Chondrocyte (in vitro differentiated cells): ENCODE measurements around the gene CLPX. TPM values are rescaled to one million over a fixed set of nuclear protein-coding genes. Genes with fewer than 3 reads are reported as not detected.
"Not testable (repeated sequence)": the region's sequence is repeated elsewhere in the genome, so short reads cannot be mapped to it uniquely, and the experiment has no call there.

Experiments used
- DNase-seq: peaks from one replicate; pipeline ENCODE4 v3.0.0; 2021; ENCODE audit warnings: mixed read lengths, low spot score
- H3K27ac Mint-ChIP-seq: one replicate; pipeline ENCODE4 v1.8.0; 2021; ENCODE audit warnings: mild to moderate bottlenecking, moderate library complexity, mixed read lengths; ENCODE audit not compliant: unreplicated experiment
- H3K27me3 Mint-ChIP-seq: 2 replicates; pipeline ENCODE4 v1.8.0; 2021; ENCODE audit warnings: low read depth, mixed read lengths
- H3K36me3 Mint-ChIP-seq: 2 replicates; pipeline ENCODE4 v1.8.0; 2021; ENCODE audit warnings: low read depth, mixed read lengths
- H3K4me1 Mint-ChIP-seq: 2 replicates; pipeline ENCODE4 v1.8.0; 2021; ENCODE audit warnings: low read depth, mild to moderate bottlenecking, mixed read lengths
- H3K4me3 Mint-ChIP-seq: one replicate; pipeline ENCODE4 v1.8.0; 2021; ENCODE audit warnings: mild to moderate bottlenecking, moderate library complexity, mixed read lengths; ENCODE audit not compliant: unreplicated experiment
- H3K9me3 Mint-ChIP-seq: 2 replicates; pipeline ENCODE4 v1.8.0; 2021; ENCODE audit warnings: low read depth, mixed read lengths
- long read RNA-seq: library from polyadenylated mRNA; stranded (forward); transcript quantifications from one replicate; pipeline ENCODE4 v2.0.0, GENCODE V29; 2021
- total RNA-seq: library from RNA; stranded (reverse); gene quantifications from 3 replicates; pipeline ENCODE4 v1.2.1, GENCODE V29; 2021
- TF ChIP-seq, protein P1 (sequence below): fragments of 200-600 bp; sonication (generic); IDR thresholded peaks from 2 replicates; pipeline ENCODE4 v1.5.0; 2021; ENCODE audit warnings: antibody characterized with exemption, mild to moderate bottlenecking, moderate library complexity

Gene CLPX
- total RNA-seq: 40.7 to 41.9 TPM (median 41.4 TPM) in 3 replicates
- long read RNA-seq, full-length matches to known transcripts: 40 of 48 reads
- long read RNA-seq, partial matches to known transcripts: 3 of 48 reads
- long read RNA-seq, other reads (novel, unspliced or antisense): 5 of 48 reads

DNA sequence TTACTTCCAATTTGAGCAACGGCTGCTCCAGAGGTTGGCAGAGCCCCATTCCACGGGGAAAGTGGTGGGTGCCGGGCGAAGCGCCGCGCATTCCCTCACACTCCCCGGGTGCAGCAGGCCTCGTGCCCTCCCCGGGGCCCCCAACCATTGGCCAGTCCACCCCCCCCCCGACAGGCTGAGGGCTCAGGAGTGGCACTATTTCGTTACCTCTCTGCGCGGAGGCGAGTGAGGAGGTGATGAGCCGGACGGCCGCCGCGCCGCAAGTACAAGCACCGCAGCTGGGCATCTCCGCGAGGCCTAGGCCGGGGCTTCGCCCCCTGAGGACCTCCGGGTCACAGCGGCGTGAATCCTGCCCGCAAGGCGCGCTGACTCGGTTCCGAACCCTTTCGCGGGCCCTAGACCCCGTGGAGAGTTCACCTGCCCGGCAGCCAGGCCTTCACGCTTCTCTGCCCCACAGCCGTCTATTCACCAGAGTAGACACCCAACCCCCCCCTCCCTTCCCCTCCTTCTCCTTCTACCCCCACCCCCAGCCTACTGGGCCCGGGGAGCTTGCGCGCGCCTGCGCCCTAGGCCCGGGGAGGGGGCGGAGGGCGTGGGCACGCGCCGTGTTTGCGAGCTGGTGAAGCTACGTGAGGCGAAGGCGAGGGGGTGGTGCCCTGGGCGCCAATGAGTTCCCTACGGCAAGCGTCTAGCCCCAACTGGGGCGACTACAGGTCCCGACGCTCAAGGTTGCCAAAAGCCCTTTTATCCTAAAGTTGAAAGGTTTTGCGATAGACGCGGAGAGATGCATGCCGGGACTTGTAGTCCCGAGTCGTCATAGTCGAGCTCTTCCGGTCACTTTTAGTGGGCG is at the start of gene CLPX:
Gene CLPX (minus strand): TSS at position 475 of the 850 bp plus-strand sequence. CDS start 189 bp downstream, at position 286.
- TF ChIP-seq, protein P1, sequence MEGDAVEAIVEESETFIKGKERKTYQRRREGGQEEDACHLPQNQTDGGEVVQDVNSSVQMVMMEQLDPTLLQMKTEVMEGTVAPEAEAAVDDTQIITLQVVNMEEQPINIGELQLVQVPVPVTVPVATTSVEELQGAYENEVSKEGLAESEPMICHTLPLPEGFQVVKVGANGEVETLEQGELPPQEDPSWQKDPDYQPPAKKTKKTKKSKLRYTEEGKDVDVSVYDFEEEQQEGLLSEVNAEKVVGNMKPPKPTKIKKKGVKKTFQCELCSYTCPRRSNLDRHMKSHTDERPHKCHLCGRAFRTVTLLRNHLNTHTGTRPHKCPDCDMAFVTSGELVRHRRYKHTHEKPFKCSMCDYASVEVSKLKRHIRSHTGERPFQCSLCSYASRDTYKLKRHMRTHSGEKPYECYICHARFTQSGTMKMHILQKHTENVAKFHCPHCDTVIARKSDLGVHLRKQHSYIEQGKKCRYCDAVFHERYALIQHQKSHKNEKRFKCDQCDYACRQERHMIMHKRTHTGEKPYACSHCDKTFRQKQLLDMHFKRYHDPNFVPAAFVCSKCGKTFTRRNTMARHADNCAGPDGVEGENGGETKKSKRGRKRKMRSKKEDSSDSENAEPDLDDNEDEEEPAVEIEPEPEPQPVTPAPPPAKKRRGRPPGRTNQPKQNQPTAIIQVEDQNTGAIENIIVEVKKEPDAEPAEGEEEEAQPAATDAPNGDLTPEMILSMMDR: no peak
- no peaks in the 10 kb centered on the region for H3K36me3 Mint-ChIP-seq
- H3K27me3 Mint-ChIP-seq: no peaks in the 10 kb centered on the region
- peak within 1 kb of the TSS; percentile 97 for H3K27ac Mint-ChIP-seq
- H3K4me3 Mint-ChIP-seq: peak within 1 kb of the TSS; percentile 87
- no peaks in the 10 kb centered on the region for H3K9me3 Mint-ChIP-seq
- H3K4me1 Mint-ChIP-seq: peaks cover 29% of the 10 kb centered on the region
- DNase-seq: peak; percentile 95

DNA sequence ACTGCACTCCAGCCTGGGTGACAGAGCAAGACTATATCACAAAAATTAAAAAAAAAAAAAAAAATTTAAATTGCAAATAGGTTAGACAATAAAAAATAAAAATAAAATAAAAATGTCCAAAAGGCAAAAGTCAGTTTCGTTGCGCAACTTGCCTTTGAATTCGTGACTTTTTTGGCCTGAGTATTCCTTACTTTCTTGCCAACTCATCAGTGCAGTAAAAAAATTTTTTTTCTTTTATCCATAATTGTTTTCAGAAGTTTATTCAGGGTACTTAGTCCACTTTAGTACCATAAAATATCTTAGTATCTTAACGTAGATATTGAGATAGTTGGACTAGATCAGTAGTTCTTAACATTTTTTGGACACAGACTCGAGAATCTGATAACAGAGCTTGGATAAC is 48.6 kb upstream of the CLPX start:
- H3K27ac Mint-ChIP-seq: no peak overlapping the region
- H3K27me3 Mint-ChIP-seq: no peaks in the 10 kb centered on the region
- H3K4me3 Mint-ChIP-seq: no peak overlapping the region
- TF ChIP-seq, protein P1: no peak
- H3K36me3 Mint-ChIP-seq: no peaks in the 10 kb centered on the region
- H3K4me1 Mint-ChIP-seq: peaks cover 4% of the 10 kb centered on the region
- no peaks in the 10 kb centered on the region for H3K9me3 Mint-ChIP-seq
- DNase-seq: no peak

DNA sequence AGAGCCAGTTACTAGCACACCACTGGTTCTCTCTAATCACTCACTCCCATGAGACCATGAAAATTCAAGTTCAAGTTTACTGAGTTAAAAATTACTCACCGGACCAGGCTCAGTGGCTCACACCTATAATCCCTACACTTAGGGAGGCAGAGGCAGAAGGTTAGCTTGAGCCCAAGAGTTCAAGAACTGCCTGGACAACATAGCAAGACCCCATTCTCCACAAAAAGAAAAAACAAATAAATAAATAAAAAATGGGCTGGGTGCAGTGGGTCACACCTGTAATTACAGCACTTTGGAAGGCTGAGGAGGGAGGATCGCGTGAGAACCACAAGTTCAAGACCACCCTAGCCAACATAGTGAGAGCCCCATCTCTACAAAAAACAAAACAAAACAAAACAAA is 47.4 kb upstream of the CLPX start:
- Mint-ChIP-seq H3K27ac (no peak overlapping the region), H3K27me3 (no peaks in the 10 kb centered on the region), H3K4me1 (peaks cover 4% of the 10 kb centered on the region), H3K9me3 (no peaks in the 10 kb centered on the region), H3K4me3 (no peak overlapping the region), H3K36me3 (no peaks in the 10 kb centered on the region)
- TF ChIP-seq, protein P1: no peak
- no peak for DNase-seq

DNA sequence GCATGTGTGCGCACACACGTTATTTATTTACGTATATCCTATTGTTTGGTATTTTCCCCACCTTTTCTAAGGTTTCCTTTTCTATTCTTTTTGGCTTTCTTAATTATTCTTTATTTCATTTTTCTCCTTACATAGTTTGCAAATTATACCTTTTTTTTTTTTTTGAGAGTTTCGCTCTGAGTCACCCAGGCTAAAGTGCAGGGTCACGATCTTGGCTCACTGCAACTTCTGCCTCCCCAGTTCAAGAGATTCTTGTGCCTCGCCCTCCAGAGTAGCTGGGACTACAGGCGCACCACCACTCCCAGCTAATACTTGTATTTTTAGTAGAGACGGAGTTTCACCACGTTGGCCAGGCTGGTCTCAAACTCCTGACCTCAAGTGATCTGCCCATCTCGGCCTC is 46.2 kb upstream of the CLPX start:
- no peaks in the 10 kb centered on the region for H3K4me1 Mint-ChIP-seq
- H3K4me3 Mint-ChIP-seq: no peak overlapping the region
- no peaks in the 10 kb centered on the region for H3K36me3 Mint-ChIP-seq
- no peak overlapping the region for H3K27ac Mint-ChIP-seq
- H3K9me3 Mint-ChIP-seq: no peaks in the 10 kb centered on the region
- TF ChIP-seq, protein P1: no peak
- no peaks in the 10 kb centered on the region for H3K27me3 Mint-ChIP-seq
- DNase-seq: no peak

DNA sequence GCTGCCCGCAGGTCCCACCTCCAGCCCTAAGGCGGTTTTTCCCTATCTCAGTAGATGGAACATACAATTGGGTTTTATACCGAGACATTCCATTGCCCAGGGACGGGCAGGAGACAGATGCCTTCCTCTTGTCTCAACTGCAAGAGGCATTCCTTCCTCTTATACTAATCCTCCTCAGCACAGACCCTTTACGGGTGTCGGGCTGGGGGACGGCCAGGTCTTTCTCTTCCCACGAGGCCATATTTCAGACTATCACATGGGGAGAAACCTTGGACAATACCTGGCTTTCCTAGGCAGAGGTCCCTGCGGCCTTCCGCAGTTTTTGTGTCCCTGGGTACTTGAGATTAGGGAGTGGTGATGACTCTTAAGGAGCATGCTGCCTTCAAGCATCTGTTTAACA is 41.8 kb upstream of the CLPX start:
- H3K27ac Mint-ChIP-seq, H3K4me3 Mint-ChIP-seq, DNase-seq, H3K9me3 Mint-ChIP-seq, H3K27me3 Mint-ChIP-seq, H3K4me1 Mint-ChIP-seq, H3K36me3 Mint-ChIP-seq: not testable (repeated sequence)

DNA sequence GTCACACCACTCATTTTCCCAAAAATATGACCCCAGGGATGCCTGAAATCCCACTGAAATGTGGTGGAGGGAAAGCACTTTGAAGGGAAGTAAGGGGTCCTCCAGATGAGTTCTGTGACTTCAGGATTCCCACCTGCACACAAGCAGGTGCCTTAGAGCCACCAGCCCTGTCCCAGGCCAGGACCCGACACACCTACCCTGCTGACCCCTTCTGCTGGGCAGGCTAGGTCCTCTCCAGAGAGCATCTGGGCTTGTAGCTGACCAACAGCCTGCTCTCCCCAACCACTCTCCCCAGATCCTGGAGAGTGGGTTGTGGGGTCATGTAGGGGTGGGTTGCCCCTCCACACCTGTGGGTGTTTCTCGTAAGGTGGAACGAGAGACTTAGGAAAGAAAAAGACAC is 41.1 kb upstream of the CLPX start:
- Mint-ChIP-seq H3K27ac (no peak overlapping the region), H3K9me3 (no peaks in the 10 kb centered on the region), H3K4me1 (no peaks in the 10 kb centered on the region), H3K27me3 (peaks cover 3% of the 10 kb centered on the region), H3K4me3 (no peak overlapping the region), H3K36me3 (no peaks in the 10 kb centered on the region)
- DNase-seq: no peak
- TF ChIP-seq, protein P1: no peak
